NB4 (cell line): Measurements from ENCODE around the gene SH3PXD2A.

Experiments
- MYC ChIP-seq: IDR thresholded peaks from 2 replicates; pipeline ENCODE4 v1.6.1; 2011; ENCODE audit warnings: low read depth, low read length
- TF ChIP-seq, protein P1 (sequence below): IDR thresholded peaks from one replicate; pipeline ENCODE4 v1.5.1; 2012; ENCODE audit warnings: low read depth, low read length

DNA sequence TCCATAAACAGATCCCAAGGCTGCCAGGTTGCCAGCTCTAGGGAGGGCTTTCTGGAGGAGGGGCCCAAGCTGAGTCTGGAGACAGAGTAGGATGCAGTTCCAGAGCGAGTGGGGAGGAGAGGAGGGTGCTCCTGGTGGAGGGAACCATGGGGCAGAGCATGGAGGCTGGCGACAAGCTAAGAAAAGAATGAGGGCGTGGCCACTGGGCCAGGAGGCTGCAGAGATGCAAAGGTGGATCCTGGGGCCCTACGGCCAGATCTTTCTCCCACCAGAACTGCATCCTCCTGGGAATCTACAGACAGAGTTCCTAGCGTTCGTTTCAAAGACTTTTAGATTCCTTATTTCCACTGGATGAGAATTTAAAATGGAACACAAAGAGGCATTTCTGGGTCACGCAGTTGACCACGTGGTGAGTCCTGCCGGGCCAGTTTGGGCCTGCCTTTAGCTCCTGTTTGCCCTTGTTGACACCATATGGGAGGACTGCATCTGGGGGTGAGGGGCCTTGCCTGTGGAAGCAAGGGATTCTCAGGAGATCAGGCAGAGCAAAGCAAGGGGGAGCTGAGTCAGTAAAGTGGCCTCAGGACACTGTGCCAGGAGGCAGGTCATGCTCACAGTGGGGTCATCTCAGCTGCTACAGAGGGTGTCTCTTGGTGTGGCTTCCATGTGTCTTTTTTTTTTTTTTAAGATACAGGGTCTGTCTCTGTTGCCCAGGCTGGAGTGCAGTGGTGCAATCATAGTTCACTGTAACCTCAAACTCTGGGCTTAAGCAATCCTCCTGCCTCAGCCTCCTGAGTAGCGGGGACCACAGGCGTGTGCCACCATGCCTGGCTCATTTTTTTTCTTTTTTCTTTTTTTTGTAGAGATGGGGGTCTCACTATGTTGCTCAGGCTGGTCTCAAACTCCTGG, 137.8 kb downstream of the SH3PXD2A start:
- no peak for TF ChIP-seq MYC
- TF ChIP-seq, protein P1, sequence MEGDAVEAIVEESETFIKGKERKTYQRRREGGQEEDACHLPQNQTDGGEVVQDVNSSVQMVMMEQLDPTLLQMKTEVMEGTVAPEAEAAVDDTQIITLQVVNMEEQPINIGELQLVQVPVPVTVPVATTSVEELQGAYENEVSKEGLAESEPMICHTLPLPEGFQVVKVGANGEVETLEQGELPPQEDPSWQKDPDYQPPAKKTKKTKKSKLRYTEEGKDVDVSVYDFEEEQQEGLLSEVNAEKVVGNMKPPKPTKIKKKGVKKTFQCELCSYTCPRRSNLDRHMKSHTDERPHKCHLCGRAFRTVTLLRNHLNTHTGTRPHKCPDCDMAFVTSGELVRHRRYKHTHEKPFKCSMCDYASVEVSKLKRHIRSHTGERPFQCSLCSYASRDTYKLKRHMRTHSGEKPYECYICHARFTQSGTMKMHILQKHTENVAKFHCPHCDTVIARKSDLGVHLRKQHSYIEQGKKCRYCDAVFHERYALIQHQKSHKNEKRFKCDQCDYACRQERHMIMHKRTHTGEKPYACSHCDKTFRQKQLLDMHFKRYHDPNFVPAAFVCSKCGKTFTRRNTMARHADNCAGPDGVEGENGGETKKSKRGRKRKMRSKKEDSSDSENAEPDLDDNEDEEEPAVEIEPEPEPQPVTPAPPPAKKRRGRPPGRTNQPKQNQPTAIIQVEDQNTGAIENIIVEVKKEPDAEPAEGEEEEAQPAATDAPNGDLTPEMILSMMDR = no peak
